ENCODE measurements around the gene FOXC1. TPM values are rescaled to one million over a fixed set of nuclear protein-coding genes. Genes with fewer than 3 reads are reported as not detected.

FOXC1 gene
- total and polyA plus RNA-seq, 9 of the 15 experiments (the other 6 are each of a cell fraction or from before 2014, with no cell fraction given), result not detected

DNA sequence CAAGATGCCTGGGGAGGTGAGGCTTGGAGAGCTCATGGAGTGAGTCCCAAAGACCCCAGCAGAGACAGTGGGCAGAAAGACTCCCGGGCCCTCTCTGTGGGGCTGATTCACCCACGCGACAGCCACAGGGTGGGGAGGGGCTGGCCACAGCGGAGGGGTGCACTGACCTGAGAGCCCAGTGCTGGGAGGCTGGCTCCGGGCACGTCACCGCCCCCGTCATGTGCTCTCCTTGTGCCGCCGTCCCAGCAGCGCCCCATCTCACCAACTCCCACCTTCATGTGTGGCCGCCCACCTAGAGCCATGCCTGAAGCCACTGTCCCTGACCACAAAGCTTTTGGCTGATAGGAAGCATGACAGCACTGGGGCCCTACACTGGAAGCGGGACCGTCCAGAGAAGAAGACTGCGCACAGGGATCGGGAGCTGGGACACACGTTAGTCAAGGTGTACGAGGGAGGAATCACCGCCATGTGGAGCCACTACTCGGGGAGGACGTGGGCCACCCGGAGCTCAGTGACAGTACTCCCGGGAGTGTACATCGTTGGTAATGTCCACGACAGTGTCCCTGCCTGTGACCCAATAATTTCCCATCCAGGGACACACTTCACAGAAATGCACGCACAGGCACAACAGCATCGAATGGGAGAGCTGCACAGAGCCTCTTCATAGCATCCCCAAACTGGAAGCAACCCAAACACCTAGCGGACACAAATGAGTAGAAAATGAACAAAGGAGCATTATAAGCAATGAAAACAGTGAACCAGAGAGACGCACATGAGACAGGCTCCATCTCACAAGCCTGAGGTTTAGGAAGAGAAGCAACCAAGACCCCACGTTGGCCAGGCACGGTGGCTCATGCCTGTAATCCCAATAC lies 28.4 kb upstream of the FOXC1 start:
- ATAC-seq, result no peak
- no TSS peak for BruUV-seq (replicated peaks)
- TF ChIP-seq SMC3 (conservative IDR thresholded peaks at IDR 0.05; ENCODE audit: insufficient read depth, low read depth, low read length) (no peak), YBX1 (IDR thresholded peaks at IDR 0.05) (no peak), BRD9 (IDR thresholded peaks at IDR 0.05; ENCODE audit: low read depth, partially characterized antibody) (no peak), ILK (tag; IDR thresholded peaks at IDR 0.05; ENCODE audit: borderline replicate concordance, low read depth) (no peak), ZBTB1 (CRISPR knock-in tag; IDR thresholded peaks at IDR 0.05; ENCODE audit: borderline replicate concordance, low read depth) (no peak), RBM22 (IDR thresholded peaks at IDR 0.05; ENCODE audit: low read depth, low read length, poor library complexity, severe bottlenecking) (no peak), HLTF (IDR thresholded peaks at IDR 0.05) (no peak)
- POLR2A ChIA-PET, result interaction anchor here (0.9 kb wide), 1 partner anchor 11 kb away, joined by 3 read pairs; no protein-coding TSS in a partner anchor
- DNase-seq (ENCODE audit: extremely low read depth in 1 of 4, low spot score in 3 of 4), result no peak
- Histone ChIP-seq H3K4me3 (no peak overlapping the region), H3K27ac (ENCODE audit: extremely low read depth, low read depth, low read length) (no peak overlapping the region), H3K9me3 (replicated peaks; ENCODE audit: control insufficient read depth, insufficient read depth, low read depth, low read length) (no peaks in the 10 kb centered on the region), H3K4me2 (ENCODE audit: insufficient read depth, low read length) (no peak overlapping the region), H3K4me1 (replicated peaks in 1 of 2; ENCODE audit: control insufficient read depth in 2 of 2, insufficient read depth in 2 of 2, low read length in 2 of 2) (no peaks in the 10 kb centered on the region), H3K36me3 (ENCODE audit: control insufficient read depth, insufficient read depth, low read length) (no peaks in the 10 kb centered on the region), H3K9me1 (ENCODE audit: control insufficient read depth, insufficient read depth, low read length) (no peaks in the 10 kb centered on the region), H3K27me3 (ENCODE audit: control insufficient read depth in 2 of 2, insufficient read depth in 2 of 2, low read length in 2 of 2) (peaks cover 43 to 73% of the 10 kb centered on the region in 2 experiments), H3K9ac (ENCODE audit: insufficient read depth in 1 of 2, low read depth in 2 of 2, low read length in 2 of 2) (no peak overlapping the region), H2AFZ (ENCODE audit: low read depth, low read length) (no peak overlapping the region), H4K20me1 (replicated peaks; ENCODE audit: control insufficient read depth, insufficient read depth, low read length) (no peaks in the 10 kb centered on the region), H3K79me2 (ENCODE audit: control insufficient read depth, insufficient read depth, low read length) (no peaks in the 10 kb centered on the region)
- intact Hi-C loops (cut with micrococcal nuclease) (no loop called here), in situ Hi-C loops (cut with MboI) (no loop called here)
- CTCF ChIA-PET (ENCODE audit: low intra/inter-chr PET ratio), result no interaction called here
- no peak for FAIRE-seq
- under 1% methylated on average over 31 of the region's 31 CpGs for WGBS (ENCODE audit: insufficient coverage, low coverage, missing lambda C conversion rate)

All from K562 (cell line).